NCI-H69 (cell line): ENCODE results near the gene LPCAT3.

ENCODE experiments used
- DNase-seq: peaks from one replicate; lab custom pipeline; 2025; lab: John Stamatoyannopoulos, UW

LPCAT3 gene

DNA sequence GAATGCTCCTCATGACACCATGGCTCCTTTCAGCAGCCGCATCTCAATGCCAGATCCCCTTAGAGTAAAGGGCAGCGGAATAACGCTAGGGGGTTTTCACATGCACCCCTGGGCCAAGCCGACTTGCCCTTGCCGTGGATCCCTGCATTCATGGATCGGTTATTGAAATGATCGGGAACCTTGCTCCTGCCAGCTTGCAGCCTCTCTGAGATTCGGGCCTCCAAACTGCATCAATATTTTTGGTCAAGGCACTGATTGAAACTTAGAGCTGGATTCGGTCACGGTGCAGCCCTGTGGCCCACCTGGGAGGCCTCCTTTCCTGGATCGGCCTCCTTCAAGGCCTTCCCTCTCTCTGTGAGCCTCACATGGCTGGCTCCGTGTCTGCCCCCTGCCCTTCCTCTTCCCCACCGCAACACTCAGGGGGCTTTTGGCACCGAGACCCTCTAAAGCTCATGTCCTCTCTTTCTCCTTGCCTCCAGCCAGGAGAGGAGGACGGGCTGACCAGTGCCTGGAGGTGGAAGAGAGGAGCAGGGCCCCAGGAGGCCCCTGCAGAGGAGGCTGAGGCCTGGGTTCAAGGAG, 65.3 kb downstream of the LPCAT3 start:
- no peak for DNase-seq

GRCh38 chr12:6952121-6952862, 66.0 kb downstream of the LPCAT3 start:
- DNase-seq, result no peak

DNA sequence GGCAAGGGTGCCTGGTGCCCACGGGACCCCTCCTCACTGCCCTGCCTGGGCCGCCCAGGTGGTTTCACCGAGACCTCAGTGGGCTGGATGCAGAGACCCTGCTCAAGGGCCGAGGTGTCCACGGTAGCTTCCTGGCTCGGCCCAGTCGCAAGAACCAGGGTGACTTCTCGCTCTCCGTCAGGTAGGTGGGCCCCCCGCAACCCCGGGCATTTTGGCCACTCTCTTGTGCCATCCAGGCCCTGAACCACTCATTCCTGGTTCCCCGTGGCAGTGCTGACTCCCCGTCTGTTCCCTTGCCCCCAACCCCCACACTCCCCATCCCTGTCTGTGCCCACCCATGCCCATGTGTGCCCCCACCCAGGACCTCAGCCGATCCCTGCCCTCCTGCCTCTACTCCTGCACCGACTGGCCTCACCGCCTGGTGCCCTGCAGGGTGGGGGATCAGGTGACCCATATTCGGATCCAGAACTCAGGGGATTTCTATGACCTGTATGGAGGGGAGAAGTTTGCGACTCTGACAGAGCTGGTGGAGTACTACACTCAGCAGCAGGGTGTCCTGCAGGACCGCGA, 66.6 kb downstream of the LPCAT3 start:
- DNase-seq, result no peak

DNA sequence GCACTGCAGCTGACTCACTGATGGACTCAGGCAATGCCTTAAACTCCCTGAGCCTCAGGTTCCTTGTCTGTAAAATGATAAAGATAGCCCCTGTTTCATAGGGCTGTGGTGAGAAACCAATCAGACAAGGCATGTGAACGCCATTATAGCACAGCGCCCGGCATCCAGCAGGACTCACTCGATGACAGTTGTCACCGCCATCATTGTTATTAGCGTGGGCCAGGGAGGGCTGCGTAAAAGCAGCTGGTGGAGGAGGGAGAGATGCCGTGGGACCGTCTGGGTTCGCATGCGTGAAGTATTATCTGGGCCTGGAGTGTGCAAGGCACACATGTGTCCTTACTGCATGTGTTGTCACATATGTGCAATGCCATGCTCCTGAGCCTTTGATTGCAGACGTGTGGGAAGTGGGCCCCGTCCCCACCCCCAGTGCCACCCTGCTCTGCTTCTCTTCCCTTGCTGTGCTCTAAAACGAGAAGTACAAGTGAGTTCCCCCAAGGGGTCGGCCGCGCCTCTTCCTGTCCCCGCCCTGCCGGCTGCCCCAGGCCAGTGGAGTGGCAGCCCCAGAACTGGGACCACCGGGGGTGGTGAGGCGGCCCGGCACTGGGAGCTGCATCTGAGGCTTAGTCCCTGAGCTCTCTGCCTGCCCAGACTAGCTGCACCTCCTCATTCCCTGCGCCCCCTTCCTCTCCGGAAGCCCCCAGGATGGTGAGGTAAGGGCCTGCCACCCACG, 67.3 kb downstream of the LPCAT3 start, which contains the start of gene PTPN6:
Gene PTPN6 (plus strand): TSS at position 546 of the 730 bp plus-strand sequence. CDS start 157 bp downstream, at position 703.
- DNase-seq, result no peak

DNA sequence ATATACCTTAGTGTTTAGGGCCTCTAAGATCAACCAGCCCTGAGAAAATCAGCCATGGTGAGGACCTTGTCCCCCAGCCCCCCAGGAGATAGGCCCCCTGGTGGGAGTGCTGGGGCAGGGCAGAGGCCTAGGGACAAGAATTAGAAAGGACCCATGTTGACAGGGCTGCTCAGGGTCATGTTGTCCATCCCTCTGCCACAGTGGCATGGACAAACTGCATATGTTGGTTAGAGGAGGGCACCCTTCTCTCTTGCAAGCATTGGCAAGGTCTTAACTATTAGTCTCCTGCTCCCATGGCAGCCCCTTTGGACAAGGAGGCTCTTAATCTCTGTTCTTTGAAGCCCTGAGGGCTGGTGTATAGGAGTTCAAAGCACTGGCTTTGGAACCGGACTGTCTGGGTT, 67.9 kb downstream of the LPCAT3 start:
- no peak for DNase-seq

- no peak for DNase-seq
These were observed 69.2 kb downstream of the LPCAT3 start for GRCh38 chr12:6948873-6949594.

GRCh38 chr12:6947615-6948014, 70.7 kb downstream of the LPCAT3 start:
- DNase-seq, result no peak

DNA sequence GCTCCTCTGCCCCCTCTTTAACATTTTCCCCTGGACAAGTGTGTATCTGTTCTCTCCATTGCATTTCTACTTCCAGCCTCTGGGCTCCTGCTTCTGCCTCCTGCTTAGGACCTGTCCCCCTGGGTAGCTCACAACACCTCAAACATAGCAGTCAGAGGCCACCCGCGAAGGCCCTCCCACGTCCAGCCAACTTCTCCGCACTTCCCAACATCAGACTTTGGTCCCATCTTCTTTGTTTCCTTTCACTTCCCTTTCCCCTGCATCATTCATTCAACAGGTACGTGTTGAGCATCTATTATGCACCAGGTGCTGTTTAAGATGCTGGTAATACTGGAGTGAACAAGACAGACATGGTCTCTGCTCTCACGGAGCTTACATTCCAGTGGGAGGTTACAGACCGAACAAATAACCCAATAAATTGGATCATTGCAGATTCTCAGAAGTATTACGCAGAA, 71.3 kb downstream of the LPCAT3 start:
- no peak for DNase-seq

DNA sequence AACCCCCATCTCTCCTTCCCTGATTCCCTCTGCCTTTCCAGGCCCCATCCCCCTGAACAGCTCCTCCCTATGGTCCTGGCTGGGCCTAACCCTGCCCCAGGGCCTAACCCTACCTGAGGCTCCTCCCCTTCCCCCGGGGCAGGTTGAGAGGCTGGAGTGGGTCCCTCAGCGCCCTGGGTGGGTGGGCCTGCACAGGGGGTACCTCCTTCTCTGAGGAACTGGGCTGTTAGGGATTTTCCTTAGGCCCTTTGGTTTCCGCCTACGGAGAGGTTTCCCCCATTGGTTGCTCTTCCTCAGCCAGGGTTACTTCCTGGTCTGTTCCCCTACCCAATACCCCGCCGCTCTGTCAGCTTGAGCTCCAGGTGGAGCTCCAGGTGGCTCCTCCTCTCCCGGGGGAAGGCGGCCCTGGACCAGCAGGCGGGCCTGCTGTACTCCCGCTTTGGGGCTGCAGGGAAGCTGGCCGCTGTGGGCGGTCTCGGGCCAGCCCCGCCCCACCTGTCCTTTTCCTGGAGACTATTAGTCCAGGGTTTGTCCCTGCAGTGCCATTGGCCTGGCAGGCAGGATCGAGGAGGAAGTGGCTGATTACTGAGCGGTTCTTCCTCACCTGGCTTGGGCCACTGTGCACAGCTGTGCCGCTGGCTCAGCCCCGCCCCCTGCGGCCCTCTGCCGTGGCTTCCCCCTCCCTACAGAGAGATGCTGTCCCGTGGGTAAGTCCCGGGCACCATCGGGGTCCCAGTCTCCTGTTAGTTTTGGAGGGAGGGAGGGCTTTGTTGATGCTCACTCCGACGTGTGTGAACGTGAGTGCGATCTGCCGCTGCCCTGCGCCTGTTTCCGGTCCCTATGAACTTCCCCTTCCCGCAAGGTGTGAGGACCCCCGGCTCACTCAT, 72.0 kb downstream of the LPCAT3 start:
- peak; percentile 99 for DNase-seq

GRCh38 chr12:6945613-6946012, 72.7 kb downstream of the LPCAT3 start:
- no peak for DNase-seq

DNA sequence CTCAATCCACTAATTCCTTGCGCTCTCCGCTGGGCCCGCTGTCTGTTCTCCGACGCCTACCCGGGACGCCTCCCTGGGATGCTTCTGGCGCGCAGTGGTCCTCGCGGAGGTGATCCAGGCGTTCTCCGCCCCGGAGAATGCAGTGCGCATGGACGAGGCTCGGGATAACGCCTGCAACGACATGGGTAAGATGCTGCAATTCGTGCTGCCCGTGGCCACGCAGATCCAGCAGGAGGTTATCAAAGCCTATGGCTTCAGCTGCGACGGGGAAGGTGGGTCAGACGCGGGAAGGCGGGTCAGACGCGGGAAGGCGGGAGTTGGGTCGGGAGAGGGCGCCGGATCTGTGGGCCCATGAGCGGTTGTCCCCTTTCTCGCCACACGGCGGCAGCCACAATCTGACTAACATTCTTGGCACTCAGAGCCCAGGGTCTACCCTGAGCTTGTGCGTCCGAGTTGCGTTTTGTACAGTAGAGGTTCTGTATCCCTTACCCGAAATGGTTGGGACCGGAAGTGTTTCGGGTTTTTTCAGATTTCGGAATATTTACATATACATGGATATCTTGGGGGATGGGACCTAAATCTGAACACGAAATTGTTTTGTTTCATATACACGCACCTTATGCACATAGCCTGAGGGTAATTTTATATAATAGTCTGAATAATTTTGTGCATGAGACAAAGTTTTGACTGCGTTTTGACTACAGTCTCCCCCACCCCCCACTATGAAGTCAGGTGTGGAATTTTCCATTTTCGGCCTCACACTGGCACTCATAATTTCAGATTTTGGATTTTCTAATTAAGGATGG, 73.7 kb downstream of the LPCAT3 start:
- peak; percentile 98 for DNase-seq

DNA sequence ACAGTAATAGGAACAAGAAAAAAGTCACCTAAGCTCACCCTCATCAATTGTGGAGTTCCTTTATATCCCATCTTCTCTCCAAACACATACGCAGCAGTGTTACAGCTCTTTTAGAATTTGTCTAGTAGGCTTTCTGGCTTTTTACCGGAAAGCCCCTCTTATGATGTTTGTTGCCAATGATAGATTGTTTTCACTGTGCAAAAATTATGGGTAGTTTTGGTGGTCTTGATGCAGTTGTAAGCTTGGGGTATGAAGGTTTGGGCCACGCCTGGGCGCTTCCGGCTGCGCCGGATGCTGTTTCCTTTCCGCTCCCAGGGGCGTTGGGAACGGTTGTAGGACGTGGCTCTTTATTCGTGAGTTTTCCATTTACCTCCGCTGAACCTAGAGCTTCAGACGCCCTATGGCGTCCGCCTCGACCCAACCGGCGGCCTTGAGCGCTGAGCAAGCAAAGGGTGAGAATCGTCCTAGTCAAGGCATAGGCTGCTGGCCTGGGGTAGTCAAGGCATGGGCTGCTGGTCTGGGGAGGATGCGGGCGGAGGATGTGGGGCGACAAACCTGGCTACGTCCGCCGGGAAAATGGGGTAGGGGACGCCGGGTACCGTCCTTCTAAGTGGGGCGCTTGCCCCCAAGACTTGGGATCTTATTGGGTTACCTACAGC, 74.4 kb downstream of the LPCAT3 start, which contains the start of the genes C12orf57 and RNU7-1:
Gene C12orf57 (plus strand): TSS at position 301 of the 659 bp plus-strand sequence. CDS start 100 bp downstream, at position 401.
Gene RNU7-1 (plus strand): TSS at position 95 of the 659 bp plus-strand sequence.
- DNase-seq, result peak; percentile 96

DNA sequence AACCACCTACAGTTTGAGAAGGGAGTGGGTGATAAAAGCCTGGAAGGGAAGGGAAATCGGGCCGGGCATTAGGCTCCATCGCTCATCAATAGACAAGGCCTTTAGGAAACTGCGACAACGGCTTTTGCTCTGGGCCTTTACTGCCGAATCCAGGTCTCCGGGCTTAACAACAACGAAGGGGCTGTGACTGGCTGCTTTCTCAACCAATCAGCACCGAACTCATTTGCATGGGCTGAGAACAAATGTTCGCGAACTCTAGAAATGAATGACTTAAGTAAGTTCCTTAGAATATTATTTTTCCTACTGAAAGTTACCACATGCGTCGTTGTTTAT, 74.9 kb downstream of the LPCAT3 start:
- DNase-seq, result peak; percentile 94

DNA sequence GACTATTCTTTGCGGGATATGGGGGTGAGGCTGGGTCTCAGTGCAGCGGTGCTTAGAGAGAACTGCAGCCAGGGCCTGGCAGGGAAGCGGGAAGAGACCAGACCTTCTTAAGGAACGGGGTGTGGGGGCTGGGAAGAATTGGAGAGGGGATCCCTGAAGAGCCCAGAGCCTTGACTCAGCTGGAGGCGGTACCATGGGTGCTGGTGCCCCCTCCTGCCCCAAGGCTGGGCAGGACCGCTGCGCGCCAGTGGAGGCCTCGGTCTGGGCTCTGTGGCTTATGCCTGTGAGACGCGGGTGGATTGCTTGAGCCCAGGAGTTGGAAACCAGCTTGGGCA, 76.0 kb downstream of the LPCAT3 start:
- DNase-seq, result no peak

DNA sequence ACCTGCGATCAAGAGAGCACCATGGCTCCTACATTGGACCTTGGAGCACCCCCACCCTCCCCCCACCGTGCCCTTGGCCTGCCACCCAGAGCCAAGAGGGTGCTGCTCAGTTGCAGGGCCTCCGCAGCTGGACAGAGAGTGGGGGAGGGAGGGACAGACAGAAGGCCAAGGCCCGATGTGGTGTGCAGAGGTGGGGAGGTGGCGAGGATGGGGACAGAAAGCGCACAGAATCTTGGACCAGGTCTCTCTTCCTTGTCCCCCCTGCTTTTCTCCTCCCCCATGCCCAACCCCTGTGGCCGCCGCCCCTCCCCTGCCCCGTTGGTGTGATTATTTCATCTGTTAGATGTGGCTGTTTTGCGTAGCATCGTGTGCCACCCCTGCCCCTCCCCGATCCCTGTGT, 76.5 kb downstream of the LPCAT3 start:
- no peak for DNase-seq

- no peak for DNase-seq
These were observed 77.0 kb downstream of the LPCAT3 start for GRCh38 chr12:6941267-6941666.

- DNase-seq, result no peak
These were observed 79.1 kb downstream of the LPCAT3 start for GRCh38 chr12:6939191-6939540.

- DNase-seq, result no peak
These were observed 79.7 kb downstream of the LPCAT3 start for GRCh38 chr12:6938353-6939190.
